ENCODE measurements around the gene AGPAT3. TPM values are rescaled to one million over a fixed set of nuclear protein-coding genes. Genes with fewer than 3 reads are reported as not detected.

Gene AGPAT3
- total and polyA plus RNA-seq, 9 donors = 11.6 to 42.1 (median 31.9) TPM

DNA sequence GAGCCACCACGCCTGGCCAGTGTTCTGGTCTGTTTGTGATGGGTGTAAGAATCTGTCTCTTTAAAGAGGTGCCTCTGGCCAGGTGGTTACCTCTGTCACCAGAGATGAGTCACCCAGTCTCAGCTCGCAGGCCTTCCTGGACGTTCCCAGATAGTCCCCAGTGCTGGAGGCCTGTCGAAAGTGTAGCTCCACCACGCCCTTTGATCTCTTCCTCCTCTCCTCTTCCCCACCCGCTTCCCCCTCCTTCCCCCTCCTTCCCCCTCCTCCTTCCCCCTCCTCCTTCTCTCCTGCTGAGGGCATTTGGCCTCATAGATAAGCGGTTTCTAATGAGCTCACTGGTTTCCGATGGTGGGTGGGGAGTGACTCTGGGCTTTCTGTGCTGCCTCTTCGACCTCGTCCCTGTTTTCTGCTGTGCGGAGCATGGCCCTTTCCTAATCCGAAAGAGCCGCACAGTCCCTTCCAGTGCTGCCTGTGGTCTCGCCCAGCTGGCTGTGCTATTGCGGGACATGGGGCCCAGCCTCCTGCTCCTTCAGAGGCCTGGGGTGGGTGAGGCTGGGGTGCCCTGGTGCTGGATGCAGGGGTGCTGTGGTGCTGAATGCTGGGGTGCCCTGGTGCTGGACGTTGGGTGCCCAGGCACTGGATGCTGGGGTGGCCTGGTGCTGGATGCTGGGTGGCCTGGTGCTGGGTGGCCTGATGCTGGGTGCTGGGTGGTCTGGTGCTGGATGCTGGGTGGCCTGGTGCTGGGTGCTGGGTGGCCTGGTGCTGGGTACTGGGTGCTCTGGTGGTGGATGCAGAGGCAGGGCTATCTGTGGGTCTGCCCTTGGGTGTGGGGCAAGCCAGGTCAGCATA lies 19.2 kb downstream of the AGPAT3 start:
- no peaks in the 10 kb centered on the region for H3K9me3 ChIP-seq
- DNase-seq = peak in 1 of 5 donors; percentile 50
- WGBS, 3 donors = 32 to 39% (median 38%) methylated on average over 16 of the region's 16 CpGs
- H3K27me3 ChIP-seq = no peaks in the 10 kb centered on the region
- no peaks in the 10 kb centered on the region for H3K36me3 ChIP-seq
- H3K27ac ChIP-seq = peak overlapping the region in 1 of 2 donors; percentile 11
- peaks cover 11% of the 10 kb centered on the region for H3K4me1 ChIP-seq (ENCODE audit: insufficient read depth)
- intact Hi-C loops (cut with DNase I) = no loop called here
- H3K4me3 ChIP-seq = no peak overlapping the region
- TF ChIP-seq POLR2A (IDR thresholded peaks at IDR 0.05) = no peak
- TF ChIP-seq, protein P1, sequence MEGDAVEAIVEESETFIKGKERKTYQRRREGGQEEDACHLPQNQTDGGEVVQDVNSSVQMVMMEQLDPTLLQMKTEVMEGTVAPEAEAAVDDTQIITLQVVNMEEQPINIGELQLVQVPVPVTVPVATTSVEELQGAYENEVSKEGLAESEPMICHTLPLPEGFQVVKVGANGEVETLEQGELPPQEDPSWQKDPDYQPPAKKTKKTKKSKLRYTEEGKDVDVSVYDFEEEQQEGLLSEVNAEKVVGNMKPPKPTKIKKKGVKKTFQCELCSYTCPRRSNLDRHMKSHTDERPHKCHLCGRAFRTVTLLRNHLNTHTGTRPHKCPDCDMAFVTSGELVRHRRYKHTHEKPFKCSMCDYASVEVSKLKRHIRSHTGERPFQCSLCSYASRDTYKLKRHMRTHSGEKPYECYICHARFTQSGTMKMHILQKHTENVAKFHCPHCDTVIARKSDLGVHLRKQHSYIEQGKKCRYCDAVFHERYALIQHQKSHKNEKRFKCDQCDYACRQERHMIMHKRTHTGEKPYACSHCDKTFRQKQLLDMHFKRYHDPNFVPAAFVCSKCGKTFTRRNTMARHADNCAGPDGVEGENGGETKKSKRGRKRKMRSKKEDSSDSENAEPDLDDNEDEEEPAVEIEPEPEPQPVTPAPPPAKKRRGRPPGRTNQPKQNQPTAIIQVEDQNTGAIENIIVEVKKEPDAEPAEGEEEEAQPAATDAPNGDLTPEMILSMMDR (IDR thresholded peaks at IDR 0.05) = no peak
- TF ChIP-seq EP300 (IDR thresholded peaks at IDR 0.05) = no peak

DNA sequence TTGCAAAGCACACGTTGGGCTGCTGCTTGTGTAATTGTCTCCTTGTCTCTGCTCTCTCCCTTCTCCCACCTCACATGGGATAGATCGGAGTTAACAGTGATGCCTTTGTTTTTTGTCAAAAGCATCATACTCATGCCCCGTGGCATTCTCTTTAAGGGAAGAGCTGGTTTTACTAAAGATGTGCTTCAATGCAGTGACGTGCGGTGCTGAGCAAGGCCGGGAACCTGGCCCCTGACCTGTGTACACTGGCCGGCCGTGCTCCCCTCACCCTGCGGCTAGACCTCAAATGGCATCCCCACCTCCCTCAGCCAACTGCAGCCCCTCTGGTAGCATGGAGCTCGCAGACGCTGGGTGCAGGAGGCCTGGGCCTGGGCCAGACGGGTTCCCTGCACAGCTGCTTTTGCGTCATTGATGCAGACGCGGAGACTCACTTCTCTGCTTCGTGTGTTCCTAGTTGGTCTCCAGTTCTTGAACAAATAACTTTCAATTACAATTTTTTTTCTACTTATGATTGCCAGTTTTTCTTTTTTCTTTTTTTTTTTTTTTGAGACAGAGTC lies 19.9 kb downstream of the AGPAT3 start:
- TF ChIP-seq EP300 (IDR thresholded peaks at IDR 0.05) (no peak), POLR2A (IDR thresholded peaks at IDR 0.05) (no peak)
- TF ChIP-seq, protein P1 (IDR thresholded peaks at IDR 0.05) = no peak
- Histone ChIP-seq H3K36me3 (no peaks in the 10 kb centered on the region), H3K27ac (no peak overlapping the region), H3K9me3 (no peaks in the 10 kb centered on the region), H3K27me3 (no peaks in the 10 kb centered on the region), H3K4me3 (no peak overlapping the region), H3K4me1 (ENCODE audit: insufficient read depth) (peaks cover 11% of the 10 kb centered on the region)
- intact Hi-C loops (cut with DNase I) = loop anchor here in 1 of 4 donors (5.0 kb wide), 1 partner anchor 52 kb away; no protein-coding TSS in a partner anchor
- DNase-seq = peak in 1 of 5 donors; percentile 51
- WGBS, 3 donors = 69 to 83% (median 73%) methylated on average over 16 of the region's 16 CpGs

- no peak for TF ChIP-seq POLR2A (IDR thresholded peaks at IDR 0.05)
- TF ChIP-seq, protein P1 (IDR thresholded peaks at IDR 0.05) = no peak
- no peak for TF ChIP-seq EP300 (IDR thresholded peaks at IDR 0.05)
- Histone ChIP-seq H3K4me1 (ENCODE audit: insufficient read depth) (peaks cover 11% of the 10 kb centered on the region), H3K9me3 (no peaks in the 10 kb centered on the region), H3K27me3 (no peaks in the 10 kb centered on the region), H3K27ac (no peak overlapping the region), H3K4me3 (no peak overlapping the region), H3K36me3 (no peaks in the 10 kb centered on the region)
- WGBS, 3 donors = 88 to 97% (median 94%) methylated on average over 14 of the region's 14 CpGs
- intact Hi-C loops (cut with DNase I) = loop anchor here in 1 of 4 donors (5.0 kb wide), 1 partner anchor 52 kb away; no protein-coding TSS in a partner anchor
- peak in 1 of 5 donors; percentile 30 for DNase-seq
Observed at GRCh38 chr21:43885721-43886120, 20.7 kb downstream of the AGPAT3 start.

DNA sequence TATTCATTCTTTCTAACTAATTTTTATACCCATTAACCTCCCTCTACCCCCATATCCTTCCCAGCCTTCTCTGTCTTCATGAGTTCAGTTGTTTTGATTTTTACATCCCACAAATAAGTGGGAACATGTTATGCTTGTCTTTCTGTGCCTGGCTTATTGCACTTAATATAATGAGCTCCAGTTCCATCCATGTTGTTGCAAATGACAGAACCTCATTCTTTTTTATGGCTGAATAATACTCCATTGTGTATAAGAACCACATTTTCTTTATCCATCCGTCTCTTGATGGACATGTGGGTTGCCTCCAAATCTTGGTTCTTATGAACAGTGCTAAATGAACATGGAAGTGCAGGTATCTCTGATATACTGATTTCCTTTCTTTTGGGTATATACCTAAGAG lies 21.5 kb downstream of the AGPAT3 start:
- Histone ChIP-seq H3K4me3 (no peak overlapping the region), H3K36me3 (no peaks in the 10 kb centered on the region), H3K4me1 (ENCODE audit: insufficient read depth) (peaks cover 11% of the 10 kb centered on the region), H3K27ac (no peak overlapping the region), H3K27me3 (no peaks in the 10 kb centered on the region), H3K9me3 (no peaks in the 10 kb centered on the region)
- 95 to 99% (median 98%) methylated on average over 1 of the region's 1 CpG for WGBS, 3 donors
- DNase-seq = no peak
- intact Hi-C loops (cut with DNase I) = loop anchor here in 1 of 4 donors (5.0 kb wide), 1 partner anchor 51 kb away; no protein-coding TSS in a partner anchor
- TF ChIP-seq POLR2A (IDR thresholded peaks at IDR 0.05) = no peak
- TF ChIP-seq EP300 (IDR thresholded peaks at IDR 0.05) = no peak
- TF ChIP-seq, protein P1 (IDR thresholded peaks at IDR 0.05) = no peak

Measured in ovary (tissue), 9 donors.